Measurements from ENCODE around the gene ISOC2. TPM values are rescaled to one million over a fixed set of nuclear protein-coding genes. Genes with fewer than 3 reads are reported as not detected.

Gene ISOC2
- total RNA-seq, 1 donor from 2014 or later = 55.2 TPM

GRCh38 chr19:55464039-55464661 lies 2.7 kb upstream of the ISOC2 start:
- no peak for ATAC-seq
- intact Hi-C loops (cut with DNase I) = loop anchor here (5.0 kb wide), 1 partner anchor 168 kb away; no protein-coding TSS in a partner anchor
- DNase-seq (ENCODE audit: missing footprints) = no peak

- DNase-seq (ENCODE audit: missing footprints) (no peak), ATAC-seq (no peak)
- intact Hi-C loops (cut with DNase I) = loop anchor here (5.0 kb wide), 1 partner anchor 169 kb away; no protein-coding TSS in a partner anchor
Observed at GRCh38 chr19:55463583-55464031, 2.2 kb upstream of the ISOC2 start.

- peak; percentile 57 for DNase-seq (ENCODE audit: missing footprints)
- no peak for ATAC-seq
Observed at GRCh38 chr19:55462722-55463121, 1.3 kb upstream of the ISOC2 start.

GRCh38 chr19:55461974-55462626 lies 658 bp upstream of the ISOC2 start:
- peak; percentile 31 for DNase-seq (ENCODE audit: missing footprints)
- intact Hi-C loops (cut with DNase I) = loop anchor here (1.0 to 5.0 kb wide), 2 partner anchors 77 to 170 kb away; partner anchors contain the start of gene RPL28
- ATAC-seq = no peak

More at GRCh38 chr19:55462722-55463121, 1.3 kb upstream of the ISOC2 start:
- intact Hi-C loops (cut with DNase I) = loop anchor here (5.0 kb wide), 1 partner anchor 170 kb away; no protein-coding TSS in a partner anchor

- ATAC-seq (peak; percentile 75), DNase-seq (ENCODE audit: missing footprints) (peak; percentile 82)
- intact Hi-C loops (cut with DNase I) = loop anchor here (1.0 to 5.0 kb wide), 2 partner anchors 75 to 172 kb away; partner anchors contain the start of gene RPL28
Observed at GRCh38 chr19:55460670-55461258, 678 bp downstream of the ISOC2 start.

- ATAC-seq = no peak
- no peak for DNase-seq (ENCODE audit: missing footprints)
- intact Hi-C loops (cut with DNase I) = loop anchor here (5.0 kb wide), 1 partner anchor 172 kb away; no protein-coding TSS in a partner anchor
Observed at GRCh38 chr19:55459950-55460657, 1.3 kb downstream of the ISOC2 start.

GRCh38 chr19:55459551-55459949 lies 1.9 kb downstream of the ISOC2 start:
- intact Hi-C loops (cut with DNase I) = no loop called here
- ATAC-seq = no peak
- no peak for DNase-seq (ENCODE audit: missing footprints)

GRCh38 chr19:55457683-55458457 lies 3.6 kb downstream of the ISOC2 start:
- no peak for DNase-seq (ENCODE audit: missing footprints)
- ATAC-seq = no peak
- intact Hi-C loops (cut with DNase I) = no loop called here

GRCh38 chr19:55456347-55456746 lies 5.1 kb downstream of the ISOC2 start:
- intact Hi-C loops (cut with DNase I) = no loop called here
- ATAC-seq (no peak), DNase-seq (ENCODE audit: missing footprints) (no peak)

GRCh38 chr19:55455576-55456235 lies 5.7 kb downstream of the ISOC2 start:
- no peak for DNase-seq (ENCODE audit: missing footprints)
- intact Hi-C loops (cut with DNase I) = no loop called here
- ATAC-seq = no peak

GRCh38 chr19:55454787-55455243 lies 6.6 kb downstream of the ISOC2 start:
- DNase-seq (ENCODE audit: missing footprints) = no peak
- ATAC-seq = no peak
- intact Hi-C loops (cut with DNase I) = no loop called here

- intact Hi-C loops (cut with DNase I) = no loop called here
- no peak for DNase-seq (ENCODE audit: missing footprints)
Observed at GRCh38 chr19:55453511-55454260, 7.8 kb downstream of the ISOC2 start.

GRCh38 chr19:55452749-55453346 lies 8.6 kb downstream of the ISOC2 start:
- ATAC-seq (peak; percentile 75), DNase-seq (ENCODE audit: missing footprints) (peak; percentile 82)
- intact Hi-C loops (cut with DNase I) = no loop called here

More at GRCh38 chr19:55453511-55454260, 7.8 kb downstream of the ISOC2 start:
- no peak for ATAC-seq

- ATAC-seq (no peak), DNase-seq (ENCODE audit: missing footprints) (no peak)
- intact Hi-C loops (cut with DNase I) = no loop called here
Observed at GRCh38 chr19:55451965-55452748, 9.3 kb downstream of the ISOC2 start.

GRCh38 chr19:55451163-55451964 lies 10.1 kb downstream of the ISOC2 start:
- no peak for DNase-seq (ENCODE audit: missing footprints)
- intact Hi-C loops (cut with DNase I) = no loop called here
- no peak for ATAC-seq
